GM21717 (cell line): ENCODE results near the gene TEAD2.

Source experiments
- ATAC-seq: cut with Tn5 transposase; IDR thresholded peaks from one replicate; pipeline ENCODE4 v1.9.1; 2021; ENCODE audit warnings: mild to moderate bottlenecking, moderate library complexity; ENCODE audit not compliant: unreplicated experiment

Gene TEAD2

DNA sequence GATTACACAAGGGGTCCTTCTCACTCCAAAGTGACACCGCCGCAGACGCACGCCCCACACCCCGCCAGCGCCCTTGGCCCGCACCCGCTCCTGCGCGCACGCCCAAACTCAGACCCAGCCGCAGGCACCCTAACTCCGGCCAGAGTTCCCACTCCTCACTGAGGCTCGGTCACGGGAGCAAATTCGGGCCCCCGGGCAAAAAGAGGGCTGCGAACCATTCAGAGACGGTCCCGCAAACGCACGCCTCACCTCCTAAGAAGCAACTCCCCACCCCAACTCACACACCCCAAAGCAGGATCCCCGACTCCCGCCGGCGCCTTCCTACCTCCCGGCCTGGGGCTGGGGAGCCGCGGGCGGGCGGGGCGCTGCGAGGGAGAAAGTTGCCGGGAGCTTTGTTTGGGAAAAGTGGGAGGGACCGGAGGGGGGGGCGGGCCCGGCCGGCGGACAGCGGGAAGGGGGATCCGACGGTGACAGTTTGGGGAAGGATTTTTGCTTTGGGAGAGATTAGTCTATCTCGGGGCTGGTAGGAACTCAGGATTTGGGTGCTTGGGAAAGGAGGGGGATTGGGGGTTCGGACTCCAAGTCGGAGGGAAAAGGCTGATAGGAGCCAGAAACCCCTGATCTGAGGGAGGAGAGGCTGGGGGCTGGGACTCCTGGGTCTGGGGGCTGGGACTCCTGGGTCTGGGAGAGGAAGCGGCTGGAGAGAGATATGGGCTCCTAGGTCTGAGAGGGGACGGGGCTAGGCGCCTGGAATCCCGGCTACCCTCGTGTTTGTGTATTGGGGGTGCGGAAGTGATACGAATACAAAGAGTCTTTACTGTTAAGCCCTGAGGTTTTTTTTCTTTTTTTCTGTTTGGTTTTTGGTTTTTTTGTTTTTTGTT lies at the start of gene TEAD2:
Gene TEAD2 (minus strand): TSS at position 369 of the 881 bp plus-strand sequence. CDS start 2,341 bp downstream, outside the sequence.
- no peak for ATAC-seq

- ATAC-seq: no peak
These were observed 49.6 kb upstream of the TEAD2 start for GRCh38 chr19:49411681-49412326.

DNA sequence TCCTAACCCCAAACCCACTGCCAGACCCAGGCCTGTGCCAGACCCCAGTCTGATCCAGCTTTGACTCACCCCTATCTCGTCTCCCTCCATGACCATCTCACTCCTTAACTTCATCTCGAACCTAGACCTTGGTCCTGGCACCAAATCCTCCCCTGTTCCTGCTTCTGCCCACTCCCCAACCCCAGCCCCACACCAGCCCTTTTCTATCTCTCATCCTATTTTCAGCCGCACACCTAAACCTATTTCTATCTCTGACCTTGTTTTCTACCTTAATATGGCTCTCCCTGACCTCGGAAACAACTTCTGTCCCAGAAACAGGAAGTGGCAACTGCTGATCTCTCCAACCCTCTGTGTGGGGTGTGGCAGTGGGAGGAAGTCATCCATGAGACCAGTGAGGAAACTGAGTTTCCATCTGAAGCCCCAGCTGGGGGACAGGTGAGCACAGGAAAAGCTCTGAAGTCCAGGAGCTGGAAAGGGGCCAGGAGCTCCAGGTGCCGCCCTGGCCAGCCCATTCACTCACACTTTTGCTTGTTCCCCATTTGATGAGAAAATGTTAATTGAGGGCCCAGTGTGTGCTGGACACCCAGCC lies 47.3 kb upstream of the TEAD2 start:
- no peak for ATAC-seq

- no peak for ATAC-seq
These were observed 46.7 kb upstream of the TEAD2 start for GRCh38 chr19:49408816-49409440.

- no peak for ATAC-seq
These were observed 45.3 kb upstream of the TEAD2 start for GRCh38 chr19:49407482-49408015.

GRCh38 chr19:49407079-49407478 lies 44.9 kb upstream of the TEAD2 start:
- no peak for ATAC-seq

GRCh38 chr19:49403404-49404187 lies 41.4 kb upstream of the TEAD2 start:
- ATAC-seq: no peak

GRCh38 chr19:49400029-49400428 lies 37.8 kb upstream of the TEAD2 start:
- no peak for ATAC-seq

- no peak for ATAC-seq
These were observed 36.7 kb upstream of the TEAD2 start for GRCh38 chr19:49398931-49399330.

GRCh38 chr19:49398001-49398615 lies 35.9 kb upstream of the TEAD2 start:
- no peak for ATAC-seq

- no peak for ATAC-seq
These were observed 34.7 kb upstream of the TEAD2 start for GRCh38 chr19:49396738-49397505.

- ATAC-seq: no peak
These were observed 33.6 kb upstream of the TEAD2 start for GRCh38 chr19:49395581-49396407.

- no peak for ATAC-seq
These were observed 31.7 kb upstream of the TEAD2 start for GRCh38 chr19:49393881-49394280.

DNA sequence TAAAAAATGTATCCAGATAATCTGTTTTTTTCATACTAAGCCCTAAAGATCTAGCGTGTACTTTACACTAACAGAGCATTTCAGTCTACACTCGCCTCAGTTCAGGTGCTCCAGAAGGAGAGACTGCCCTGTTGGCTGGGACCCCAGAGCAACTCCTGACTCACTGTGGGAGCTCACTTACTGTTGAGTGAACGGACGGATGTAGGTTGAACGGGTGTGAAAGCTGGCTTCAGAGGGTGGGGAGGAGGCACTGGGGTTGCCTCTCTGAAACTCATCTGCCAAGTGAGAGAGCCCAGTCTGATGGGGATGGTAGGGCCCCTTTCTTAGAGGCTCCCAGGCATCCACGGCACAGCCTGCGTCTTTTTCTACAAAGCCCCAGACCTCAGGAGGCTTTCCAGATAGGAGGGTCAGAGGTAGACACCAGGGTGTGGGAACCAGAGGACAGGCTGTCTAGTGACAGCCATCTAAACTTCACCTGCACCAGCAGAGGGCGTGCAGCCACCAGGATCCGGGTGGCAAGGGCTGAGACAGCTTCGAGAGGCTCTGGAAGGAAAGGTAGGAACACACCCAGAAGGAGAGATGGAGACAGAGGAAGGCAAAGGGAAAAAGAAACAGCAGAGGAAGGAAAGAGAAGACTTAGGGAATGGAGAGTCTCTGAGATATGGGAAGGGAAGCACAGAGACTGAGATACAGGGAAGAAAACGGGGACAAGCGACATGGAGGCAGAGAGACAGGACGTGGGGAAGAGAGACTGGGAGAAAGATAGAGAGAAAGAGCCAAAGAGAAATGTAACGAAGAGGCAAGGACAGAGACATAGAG lies 29.6 kb upstream of the TEAD2 start:
- no peak for ATAC-seq

DNA sequence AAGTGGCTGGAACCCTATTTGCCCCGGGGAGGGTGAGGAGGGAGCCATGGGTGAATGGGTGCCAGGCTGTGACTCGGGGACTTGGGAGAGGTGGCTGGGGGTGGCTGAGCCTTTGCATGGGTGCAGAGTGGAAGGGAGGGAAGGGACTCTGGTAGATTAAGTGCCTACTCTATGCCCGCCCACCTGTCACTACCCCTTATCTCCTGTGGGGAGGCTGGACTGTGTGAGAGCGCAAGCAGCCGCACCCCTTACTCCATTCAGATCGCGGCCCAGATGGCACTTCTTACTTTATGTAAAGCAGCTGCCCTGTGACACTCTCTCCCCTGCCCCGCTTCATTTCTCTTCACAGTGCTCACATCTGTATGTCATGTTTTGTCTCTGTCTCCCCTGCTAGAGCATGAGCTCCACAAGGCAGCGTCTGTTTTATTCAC lies 28.7 kb upstream of the TEAD2 start:
- no peak for ATAC-seq

GRCh38 chr19:49390131-49390928 lies 28.1 kb upstream of the TEAD2 start:
- ATAC-seq: no peak

- no peak for ATAC-seq
These were observed 27.2 kb upstream of the TEAD2 start for GRCh38 chr19:49389406-49389805.
